GM23338 (cell line): ENCODE measurements around the gene XPO6.

Source experiments
- CREB1 ChIP-seq: fragments of 250-450 bp; sonication (Bioruptor Pico); IDR thresholded peaks from 2 replicates; pipeline ENCODE4 v1.5.0; 2020; ENCODE audit warnings: low read depth, mild to moderate bottlenecking, moderate library complexity
- EZH2 ChIP-seq: fragments of 200-600 bp; sonication (generic); IDR thresholded peaks from one replicate; pipeline ENCODE4 v1.8.0; 2017; ENCODE audit warnings: antibody characterized with exemption, mild to moderate bottlenecking, low read depth; ENCODE audit not compliant: unreplicated experiment
- POLR2AphosphoS5 ChIP-seq: IDR thresholded peaks from 2 replicates; pipeline ENCODE4 v1.6.1; 2016; ENCODE audit warnings: antibody characterized with exemption, low read depth
- TF ChIP-seq, protein P1 (sequence below), 2 experiments: fragments of 200-600 bp in 1 of 2; sonication (generic) in 1 of 2; conservative IDR thresholded peaks; 2 replicates each; pipeline versions ENCODE4 v1.5.1 to v1.6.1; 2016 to 2017; ENCODE audit warnings: antibody characterized with exemption in 2 of 2, low read depth in 2 of 2, mild to moderate bottlenecking in 2 of 2, moderate library complexity in 1 of 2
- TF ChIP-seq, protein P2 (sequence below): IDR thresholded peaks from one replicate; pipeline ENCODE4 v1.6.1; 2018; ENCODE audit warnings: antibody characterized with exemption; ENCODE audit not compliant: unreplicated experiment

DNA sequence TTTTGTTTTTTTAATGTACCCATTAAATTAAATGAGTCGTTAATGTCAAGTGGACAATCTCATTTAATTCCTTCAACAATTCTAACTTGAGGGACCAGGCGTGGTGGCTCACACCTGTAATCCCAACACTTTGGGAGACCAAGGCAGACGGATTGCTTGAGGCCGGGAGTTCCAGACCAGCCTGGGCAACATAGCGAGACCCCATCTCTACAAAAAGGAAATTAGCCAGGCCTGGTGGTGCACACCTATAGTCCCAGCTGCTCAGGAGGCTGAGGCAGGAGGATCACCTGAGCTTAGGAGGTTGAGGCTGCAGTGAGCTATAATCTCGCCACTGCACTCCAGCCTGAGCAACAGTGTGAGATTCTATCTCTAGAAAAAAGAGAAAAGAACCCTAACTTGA lies 127.6 kb downstream of the XPO6 start:
- TF ChIP-seq, protein P1, sequence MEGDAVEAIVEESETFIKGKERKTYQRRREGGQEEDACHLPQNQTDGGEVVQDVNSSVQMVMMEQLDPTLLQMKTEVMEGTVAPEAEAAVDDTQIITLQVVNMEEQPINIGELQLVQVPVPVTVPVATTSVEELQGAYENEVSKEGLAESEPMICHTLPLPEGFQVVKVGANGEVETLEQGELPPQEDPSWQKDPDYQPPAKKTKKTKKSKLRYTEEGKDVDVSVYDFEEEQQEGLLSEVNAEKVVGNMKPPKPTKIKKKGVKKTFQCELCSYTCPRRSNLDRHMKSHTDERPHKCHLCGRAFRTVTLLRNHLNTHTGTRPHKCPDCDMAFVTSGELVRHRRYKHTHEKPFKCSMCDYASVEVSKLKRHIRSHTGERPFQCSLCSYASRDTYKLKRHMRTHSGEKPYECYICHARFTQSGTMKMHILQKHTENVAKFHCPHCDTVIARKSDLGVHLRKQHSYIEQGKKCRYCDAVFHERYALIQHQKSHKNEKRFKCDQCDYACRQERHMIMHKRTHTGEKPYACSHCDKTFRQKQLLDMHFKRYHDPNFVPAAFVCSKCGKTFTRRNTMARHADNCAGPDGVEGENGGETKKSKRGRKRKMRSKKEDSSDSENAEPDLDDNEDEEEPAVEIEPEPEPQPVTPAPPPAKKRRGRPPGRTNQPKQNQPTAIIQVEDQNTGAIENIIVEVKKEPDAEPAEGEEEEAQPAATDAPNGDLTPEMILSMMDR (conservative IDR thresholded peaks at IDR 0.05; ENCODE audit: low read depth in 2 of 2) = no peak
- TF ChIP-seq POLR2AphosphoS5 (no peak), CREB1 (CRISPR knock-in tag) (no peak), EZH2 (no peak)
- TF ChIP-seq, protein P2, sequence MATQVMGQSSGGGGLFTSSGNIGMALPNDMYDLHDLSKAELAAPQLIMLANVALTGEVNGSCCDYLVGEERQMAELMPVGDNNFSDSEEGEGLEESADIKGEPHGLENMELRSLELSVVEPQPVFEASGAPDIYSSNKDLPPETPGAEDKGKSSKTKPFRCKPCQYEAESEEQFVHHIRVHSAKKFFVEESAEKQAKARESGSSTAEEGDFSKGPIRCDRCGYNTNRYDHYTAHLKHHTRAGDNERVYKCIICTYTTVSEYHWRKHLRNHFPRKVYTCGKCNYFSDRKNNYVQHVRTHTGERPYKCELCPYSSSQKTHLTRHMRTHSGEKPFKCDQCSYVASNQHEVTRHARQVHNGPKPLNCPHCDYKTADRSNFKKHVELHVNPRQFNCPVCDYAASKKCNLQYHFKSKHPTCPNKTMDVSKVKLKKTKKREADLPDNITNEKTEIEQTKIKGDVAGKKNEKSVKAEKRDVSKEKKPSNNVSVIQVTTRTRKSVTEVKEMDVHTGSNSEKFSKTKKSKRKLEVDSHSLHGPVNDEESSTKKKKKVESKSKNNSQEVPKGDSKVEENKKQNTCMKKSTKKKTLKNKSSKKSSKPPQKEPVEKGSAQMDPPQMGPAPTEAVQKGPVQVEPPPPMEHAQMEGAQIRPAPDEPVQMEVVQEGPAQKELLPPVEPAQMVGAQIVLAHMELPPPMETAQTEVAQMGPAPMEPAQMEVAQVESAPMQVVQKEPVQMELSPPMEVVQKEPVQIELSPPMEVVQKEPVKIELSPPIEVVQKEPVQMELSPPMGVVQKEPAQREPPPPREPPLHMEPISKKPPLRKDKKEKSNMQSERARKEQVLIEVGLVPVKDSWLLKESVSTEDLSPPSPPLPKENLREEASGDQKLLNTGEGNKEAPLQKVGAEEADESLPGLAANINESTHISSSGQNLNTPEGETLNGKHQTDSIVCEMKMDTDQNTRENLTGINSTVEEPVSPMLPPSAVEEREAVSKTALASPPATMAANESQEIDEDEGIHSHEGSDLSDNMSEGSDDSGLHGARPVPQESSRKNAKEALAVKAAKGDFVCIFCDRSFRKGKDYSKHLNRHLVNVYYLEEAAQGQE = no peak
